Measurements from ENCODE around the gene FAM83E. TPM values are rescaled to one million over a fixed set of nuclear protein-coding genes. Genes with fewer than 3 reads are reported as not detected.

Gene FAM83E
- total RNA-seq, 4 donors from 2014 or later: 0.32 to 0.69 (median 0.37) TPM

- TF ChIP-seq POLR2AphosphoS5 (IDR thresholded peaks at IDR 0.05) (no peak), CTCF (IDR thresholded peaks at IDR 0.05) (no peak), EP300 (IDR thresholded peaks at IDR 0.05) (no peak), POLR2A (IDR thresholded peaks at IDR 0.05; ENCODE audit: low read depth) (no peak)
- peak overlapping the region; percentile 41 to 60 (median 54) for H3K4me3 ChIP-seq
These were observed 8.7 kb upstream of the FAM83E start for GRCh38 chr19:48623556-48624066.

GRCh38 chr19:48619692-48620585 is 5.1 kb upstream of the FAM83E start:
- intact Hi-C loops (cut with DNase I): no loop called here
- peak in 1 of 3 experiments; percentile 3 for TF ChIP-seq CTCF (IDR thresholded peaks at IDR 0.05)
- no peak for TF ChIP-seq POLR2AphosphoS5 (IDR thresholded peaks at IDR 0.05)
- peaks cover 48 to 86% (median 71%) of the 10 kb centered on the region in 4 donors for H3K4me1 ChIP-seq
- no peaks in the 10 kb centered on the region for H3K9me3 ChIP-seq
- no peak for DNase-seq (ENCODE audit: extremely low spot score)
- 33% methylated on average over 6 of the region's 6 CpGs for WGBS
- peaks cover 22 to 41% (median 36%) of the 10 kb centered on the region in 4 donors for H3K36me3 ChIP-seq
- H3K4me3 ChIP-seq: peak overlapping the region; percentile 75 to 96 (median 78)
- no peaks in the 10 kb centered on the region for H3K27me3 ChIP-seq
- H3K27ac ChIP-seq (replicated peaks in 1 of 4): peak overlapping the region; percentile 93 to 95 (median 94)

More at GRCh38 chr19:48623556-48624066, 8.7 kb upstream of the FAM83E start:
- no peaks in the 10 kb centered on the region for H3K9me3 ChIP-seq
- WGBS: 5% methylated on average over 8 of the region's 8 CpGs
- intact Hi-C loops (cut with DNase I): no loop called here
- H3K4me1 ChIP-seq: peaks cover 31 to 60% (median 52%) of the 10 kb centered on the region in 4 donors
- DNase-seq (ENCODE audit: extremely low spot score): no peak
- peak overlapping the region; percentile 77 to 95 (median 82) for H3K27ac ChIP-seq (replicated peaks in 1 of 4)
- peaks cover 0 to 34% (median 23%) of the 10 kb centered on the region in 4 donors for H3K36me3 ChIP-seq
- no peaks in the 10 kb centered on the region for H3K27me3 ChIP-seq

- under 1% methylated on average over 36 of the region's 69 CpGs for WGBS
- intact Hi-C loops (cut with DNase I): no loop called here
These were observed 4.2 kb upstream of the FAM83E start, which contains the start of the genes RPL18 and SPHK2 for GRCh38 chr19:48618916-48619691. Gene RPL18 (minus strand): TSS chr19:48619178. CDS start chr19:48619143, 35 bp downstream. Gene SPHK2 (plus strand): TSS chr19:48619506. CDS start chr19:48620515, 1,009 bp downstream.

More at GRCh38 chr19:48618916-48619691, 4.2 kb upstream of the FAM83E start, which contains the start of the genes RPL18 and SPHK2:
- no peaks in the 10 kb centered on the region for H3K9me3 ChIP-seq
- peaks cover 24 to 47% (median 39%) of the 10 kb centered on the region in 4 donors for H3K36me3 ChIP-seq
- peak within 1 kb of the TSS; percentile 75 to 96 (median 78) for H3K4me3 ChIP-seq
- peaks cover 42 to 83% (median 65%) of the 10 kb centered on the region in 4 donors for H3K4me1 ChIP-seq
- peak within 1 kb of the TSS; percentile 93 to 95 (median 94) for H3K27ac ChIP-seq (replicated peaks in 1 of 4)
- peak in 1 of 3 experiments; percentile 31 for TF ChIP-seq CTCF (IDR thresholded peaks at IDR 0.05)
- TF ChIP-seq EP300 (IDR thresholded peaks at IDR 0.05): no peak
- TF ChIP-seq POLR2AphosphoS5 (IDR thresholded peaks at IDR 0.05): peak; percentile 98 to 99
- TF ChIP-seq POLR2A (IDR thresholded peaks at IDR 0.05; ENCODE audit: low read depth): peak; percentile 95
- H3K27me3 ChIP-seq: no peaks in the 10 kb centered on the region
- DNase-seq (ENCODE audit: extremely low spot score): peak; percentile 99
